Suprapubic skin (tissue), 3 donors: ENCODE measurements around the gene SFI1.

Experiments used
- CTCF ChIP-seq, 2 donors: fragments of 200-600 bp in 1 of 2; fragments of 450-650 bp in 1 of 2; sonication (generic) in 1 of 2; IDR thresholded peaks; one replicate each; pipeline ENCODE4 v1.5.1; 2016 to 2019; ENCODE audit warnings: antibody characterized with exemption in 2 of 2, mild to moderate bottlenecking in 1 of 2, moderate library complexity in 1 of 2
- POLR2A ChIP-seq, 2 donors: fragments of 450-650 bp; IDR thresholded peaks; one replicate each; pipeline ENCODE4 v1.6.1; 2017; ENCODE audit warnings: antibody characterized with exemption in 2 of 2, mild to moderate bottlenecking in 2 of 2, moderate library complexity in 2 of 2

DNA sequence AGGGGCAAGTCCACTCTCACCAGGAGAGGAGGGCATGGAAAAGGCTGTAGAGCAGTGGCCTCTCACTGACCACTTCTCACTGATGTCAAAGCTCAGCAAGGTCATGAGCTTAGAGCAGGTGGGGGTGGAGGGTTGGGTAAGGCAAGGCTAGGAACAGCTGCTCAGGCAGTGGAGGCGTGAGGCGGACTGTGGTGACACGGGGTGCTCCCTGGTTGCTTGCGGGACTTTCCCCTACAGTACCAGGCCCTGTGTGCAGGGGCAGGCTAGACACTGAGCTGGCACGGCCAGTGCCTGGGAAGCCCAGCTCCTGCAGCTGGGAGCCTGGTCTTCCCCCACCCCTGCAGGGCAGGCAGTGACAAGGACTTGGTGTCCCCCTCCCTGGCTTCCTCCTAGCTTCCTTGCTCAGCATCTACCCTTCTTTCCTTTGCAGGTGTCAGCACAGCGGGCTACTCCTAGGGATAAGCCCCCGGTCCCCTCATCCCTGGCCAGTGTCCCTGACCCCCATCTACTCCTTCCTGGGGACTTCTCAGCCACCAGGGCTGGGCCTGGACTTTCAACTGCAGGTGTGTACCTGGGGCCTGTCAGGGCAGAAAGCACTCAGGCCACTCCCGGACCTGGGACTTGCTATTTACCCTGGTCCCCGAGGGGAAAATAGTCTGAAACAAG lies 120.1 kb downstream of the SFI1 start:
- TF ChIP-seq POLR2A (IDR thresholded peaks at IDR 0.05) = no peak
- TF ChIP-seq CTCF (IDR thresholded peaks at IDR 0.05) = no peak
